22Rv1 (cell line): Measurements from ENCODE around the gene TRIP10.
A peak's percentile ranks its signal among the peaks of the same experiment; 100 is the strongest.
"Not testable (repeated sequence)": the region's sequence is repeated elsewhere in the genome, so short reads cannot be mapped to it uniquely, and the experiment has no call there.

ENCODE experiments used
- H3K27ac ChIP-seq: fragments of 450-650 bp; 2 replicates; pipeline ENCODE4 v1.5.1; 2017
- CTCF ChIP-seq: fragments of 450-650 bp; IDR thresholded peaks from 2 replicates; pipeline ENCODE4 v1.5.1; 2017; ENCODE audit warnings: mild to moderate bottlenecking
- ZFX ChIP-seq: fragments of 450-650 bp; IDR thresholded peaks from 2 replicates; pipeline ENCODE4 v1.6.1; 2017; ENCODE audit warnings: antibody characterized with exemption, borderline replicate concordance

The TRIP10 gene

GRCh38 chr19:6767081-6767356 is 27.5 kb downstream of the TRIP10 start:
- H3K27ac ChIP-seq, result peak overlapping the region; percentile 78
- TF ChIP-seq CTCF (no peak), ZFX (no peak)

GRCh38 chr19:6767357-6768235 is 28.1 kb downstream of the TRIP10 start, which contains the start of gene SH2D3A:
Gene SH2D3A, minus strand, starts transcription at chr19:6767435. Its CDS starts 3,687 bp downstream, at chr19:6763748.
- TF ChIP-seq CTCF (no peak), ZFX (no peak)
- H3K27ac ChIP-seq, result peak within 1 kb of the TSS; percentile 78

- TF ChIP-seq ZFX (no peak), CTCF (no peak)
- H3K27ac ChIP-seq, result no peak overlapping the region
These were observed 28.8 kb downstream of the TRIP10 start for GRCh38 chr19:6768236-6768785.

- H3K27ac ChIP-seq, result no peak overlapping the region
- TF ChIP-seq CTCF (peak; percentile 48), ZFX (no peak)
These were observed 29.6 kb downstream of the TRIP10 start for GRCh38 chr19:6769006-6769619.

- not testable (repeated sequence) for H3K27ac ChIP-seq
These were observed 32.2 kb downstream of the TRIP10 start for GRCh38 chr19:6771648-6772027.

- TF ChIP-seq CTCF, result no peak
- TF ChIP-seq ZFX, result no peak
- no peak within 1 kb of the TSS for H3K27ac ChIP-seq
These were observed 32.8 kb downstream of the TRIP10 start, which contains the start of gene VAV1 for GRCh38 chr19:6772028-6772865. Gene VAV1, plus strand, starts transcription at chr19:6772708. Its CDS starts 100 bp downstream, at chr19:6772808.

- H3K27ac ChIP-seq, result no peak overlapping the region
- no peak for TF ChIP-seq ZFX
- no peak for TF ChIP-seq CTCF
These were observed 33.4 kb downstream of the TRIP10 start for GRCh38 chr19:6772866-6773322.
